H4 (cell line): ENCODE data around the gene CDCA3. TPM values are rescaled to one million over a fixed set of nuclear protein-coding genes. Genes with fewer than 3 reads are reported as not detected.

ENCODE experiments used
- DNase-seq: peaks from one replicate; pipeline ENCODE4 v3.0.0-alpha.2; 2015; ENCODE audit warnings: low spot score
- total RNA-seq: library from RNA; depleted of rRNA; stranded (reverse); fragments of >200 nt; shearing (Covaris generic); gene quantifications from 2 replicates; pipeline ENCODE4 v1.2.3, GENCODE V29; 2014

CDCA3 gene
- total RNA-seq, 1 experiment from 2014 or later: 75.3 TPM

GRCh38 chr12:6852651-6853354 lies 1.7 kb upstream of the CDCA3 start:
- peak; percentile 77 for DNase-seq

GRCh38 chr12:6851921-6852650 lies 1.0 kb upstream of the CDCA3 start, which contains the start of gene USP5:
Gene USP5 (plus strand): TSS chr12:6852150. CDS start chr12:6852180, 30 bp downstream.
- DNase-seq: peak; percentile 100

GRCh38 chr12:6850796-6851152 lies 312 bp downstream of the CDCA3 start:
- DNase-seq: no peak

GRCh38 chr12:6849976-6850560 lies 1.0 kb downstream of the CDCA3 start:
- DNase-seq: no peak

- no peak for DNase-seq
Measured at GRCh38 chr12:6849427-6849826, 1.7 kb downstream of the CDCA3 start.

- no peak for DNase-seq
Measured at GRCh38 chr12:6847676-6848075, 3.4 kb downstream of the CDCA3 start.

GRCh38 chr12:6846316-6846869 lies 4.7 kb downstream of the CDCA3 start:
- no peak for DNase-seq

- no peak for DNase-seq
Measured at GRCh38 chr12:6845395-6845794, 5.7 kb downstream of the CDCA3 start.

- no peak for DNase-seq
Measured at GRCh38 chr12:6843118-6843902, 7.8 kb downstream of the CDCA3 start.

- DNase-seq: no peak
Measured at GRCh38 chr12:6842075-6842474, 9.0 kb downstream of the CDCA3 start.

- DNase-seq: no peak
Measured at GRCh38 chr12:6840761-6841515, 10.1 kb downstream of the CDCA3 start, which contains the start of gene GNB3. Gene GNB3 (plus strand): TSS chr12:6840925. CDS start chr12:6841288, 363 bp downstream.

- DNase-seq: no peak
Measured at GRCh38 chr12:6840330-6840729, 10.8 kb downstream of the CDCA3 start.

GRCh38 chr12:6839482-6840201 lies 11.4 kb downstream of the CDCA3 start:
- no peak for DNase-seq

- DNase-seq: no peak
Measured at GRCh38 chr12:6838854-6839253, 12.2 kb downstream of the CDCA3 start.

- DNase-seq: no peak
Measured at GRCh38 chr12:6837370-6838060, 13.6 kb downstream of the CDCA3 start.

- DNase-seq: no peak
Measured at GRCh38 chr12:6836851-6837250, 14.2 kb downstream of the CDCA3 start.

GRCh38 chr12:6834873-6835272 lies 16.2 kb downstream of the CDCA3 start:
- no peak for DNase-seq

GRCh38 chr12:6834254-6834653 lies 16.8 kb downstream of the CDCA3 start:
- no peak for DNase-seq

GRCh38 chr12:6833189-6833890 lies 17.7 kb downstream of the CDCA3 start:
- DNase-seq: no peak
